GM19468 (cell line): ENCODE results near the gene TRMT112.

ENCODE experiments used
- ATAC-seq: cut with Tn5 transposase; IDR thresholded peaks from one replicate; pipeline ENCODE4 v1.9.1; 2021; ENCODE audit warnings: mild to moderate bottlenecking, moderate library complexity, moderate number of reproducible peaks; ENCODE audit not compliant: unreplicated experiment; ENCODE audit errors: extremely low read depth

The TRMT112 gene

DNA sequence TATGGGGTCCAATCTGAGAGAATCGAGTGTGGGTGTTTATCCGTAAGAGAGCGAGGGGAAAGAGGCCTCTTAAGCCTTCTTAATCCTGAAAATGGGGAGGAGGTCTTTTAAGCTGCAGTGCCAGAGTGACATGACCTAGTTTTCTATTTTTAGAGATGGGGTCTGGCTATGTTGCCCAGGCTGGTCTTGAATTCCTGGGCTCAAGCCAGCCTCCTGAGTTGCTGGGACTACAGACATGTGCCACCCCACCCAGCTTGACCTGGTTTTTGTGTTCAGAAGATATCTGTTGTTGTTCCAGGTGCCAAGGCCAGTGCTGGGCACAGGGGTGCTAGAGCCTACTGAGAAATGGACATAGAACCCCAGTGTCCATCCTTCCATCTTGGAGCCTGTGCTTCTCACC lies 34.3 kb downstream of the TRMT112 start:
- no peak for ATAC-seq

GRCh38 chr11:64281957-64282770 lies 35.2 kb downstream of the TRMT112 start:
- ATAC-seq = no peak

GRCh38 chr11:64278576-64279190 lies 38.7 kb downstream of the TRMT112 start:
- ATAC-seq = no peak

DNA sequence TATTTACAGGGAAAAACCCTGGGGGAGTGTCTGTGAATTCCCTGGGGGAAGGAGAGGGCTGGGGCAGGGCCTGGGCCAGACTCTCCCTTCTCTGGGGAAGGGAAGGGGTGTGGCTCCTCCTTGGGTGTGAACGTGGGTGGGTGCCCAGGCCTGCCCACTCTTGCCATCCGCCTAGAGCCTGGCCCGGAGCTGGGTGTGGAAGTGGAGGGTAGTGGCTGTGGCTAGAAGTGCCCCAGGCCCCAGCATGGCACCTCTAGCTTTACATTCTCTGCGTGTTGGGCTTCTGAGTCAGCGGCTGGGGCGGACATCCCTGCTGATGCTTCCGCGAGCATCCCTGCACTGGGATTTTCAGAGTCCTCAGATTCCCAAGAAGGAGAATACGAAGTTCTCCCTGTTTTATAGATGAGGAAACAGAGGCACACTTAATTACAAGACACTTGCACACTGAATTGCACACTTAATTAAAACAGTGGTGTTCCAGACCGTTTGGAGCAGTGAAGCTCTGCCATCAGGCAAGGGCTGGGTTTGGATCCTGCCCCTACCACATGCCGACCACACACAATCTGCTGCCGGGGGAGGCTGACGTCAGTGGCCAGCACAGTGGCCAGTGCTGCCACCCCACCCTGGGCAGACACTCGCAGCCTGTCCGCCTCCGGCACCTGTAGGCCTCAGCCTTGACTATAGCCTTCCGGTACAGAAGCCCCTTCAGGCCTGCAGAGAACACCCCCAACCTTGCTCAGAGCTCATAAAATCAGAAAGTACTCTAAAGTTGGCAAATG lies 40.5 kb downstream of the TRMT112 start:
- ATAC-seq = no peak

- no peak for ATAC-seq
Measured at GRCh38 chr11:64275841-64276240, 41.5 kb downstream of the TRMT112 start.

DNA sequence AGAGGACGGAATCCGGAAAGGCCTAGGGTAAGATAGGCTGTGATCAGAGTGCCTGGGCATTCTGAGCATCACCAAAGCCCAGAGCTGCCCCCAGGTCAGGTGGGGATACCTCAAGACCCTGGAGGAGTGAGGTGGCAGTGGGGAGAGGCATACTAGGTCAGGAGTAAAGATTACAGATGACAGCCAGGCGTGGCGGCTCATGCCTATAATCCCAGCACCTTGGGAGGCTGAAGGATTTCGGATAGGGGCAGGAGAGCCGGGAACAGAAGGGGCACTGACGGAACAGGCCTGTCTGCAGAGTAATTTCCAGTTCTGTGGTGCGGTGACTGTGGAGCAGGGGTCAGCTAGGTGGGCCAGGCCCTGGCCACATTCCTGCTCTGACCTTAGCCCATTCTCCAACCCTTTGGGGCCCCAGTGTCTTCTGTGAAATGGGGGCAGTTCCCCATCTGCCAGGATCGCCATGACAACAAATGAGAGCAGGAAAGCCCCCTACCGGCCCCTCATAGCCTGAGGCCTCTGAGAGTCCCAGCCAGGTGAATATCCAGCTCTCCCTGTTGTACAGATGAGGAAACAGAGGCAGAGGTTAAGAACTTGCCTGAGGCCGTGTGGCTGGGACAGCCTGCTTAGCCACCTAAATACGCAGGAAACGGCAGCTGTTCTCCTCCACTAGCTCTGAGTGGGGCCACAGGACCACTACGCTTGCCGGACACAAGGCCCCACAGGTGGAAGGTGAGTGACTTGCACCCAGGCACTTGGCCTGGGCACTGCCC lies 42.1 kb downstream of the TRMT112 start:
- ATAC-seq = no peak

DNA sequence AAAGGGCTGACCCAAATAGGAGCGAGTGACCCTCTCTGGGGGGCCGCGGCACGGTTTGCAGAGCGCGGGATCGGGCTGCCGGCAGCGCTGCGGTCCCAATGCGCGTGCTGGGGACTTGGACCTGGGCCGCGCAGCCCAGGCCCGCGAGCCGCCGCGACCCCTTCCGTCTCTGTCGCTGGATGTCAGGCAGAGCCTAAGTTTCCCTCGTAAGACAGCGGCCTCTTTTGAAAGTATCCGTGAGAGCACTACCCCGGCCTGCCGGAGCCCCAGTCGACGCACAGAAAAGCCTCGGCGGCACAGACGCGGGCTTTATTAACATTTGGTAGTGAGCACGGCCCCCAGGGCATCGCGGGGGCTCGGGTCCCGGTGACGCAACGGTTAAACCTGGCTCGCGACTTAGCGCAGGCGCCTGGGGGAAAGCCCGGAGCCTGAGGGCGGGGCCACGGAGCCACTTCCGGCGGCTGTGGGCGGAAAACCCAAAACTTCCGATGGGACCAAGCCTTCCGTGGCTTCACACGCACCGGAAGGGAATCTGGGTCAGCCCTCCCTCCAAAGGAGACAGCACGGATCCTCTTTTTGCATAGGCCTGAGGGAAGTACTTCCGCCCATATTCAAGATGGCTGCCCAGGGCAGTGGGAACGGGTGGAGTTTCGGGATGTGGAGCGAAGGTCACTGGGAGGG lies 47.7 kb downstream of the TRMT112 start:
- peak; percentile 53 for ATAC-seq

DNA sequence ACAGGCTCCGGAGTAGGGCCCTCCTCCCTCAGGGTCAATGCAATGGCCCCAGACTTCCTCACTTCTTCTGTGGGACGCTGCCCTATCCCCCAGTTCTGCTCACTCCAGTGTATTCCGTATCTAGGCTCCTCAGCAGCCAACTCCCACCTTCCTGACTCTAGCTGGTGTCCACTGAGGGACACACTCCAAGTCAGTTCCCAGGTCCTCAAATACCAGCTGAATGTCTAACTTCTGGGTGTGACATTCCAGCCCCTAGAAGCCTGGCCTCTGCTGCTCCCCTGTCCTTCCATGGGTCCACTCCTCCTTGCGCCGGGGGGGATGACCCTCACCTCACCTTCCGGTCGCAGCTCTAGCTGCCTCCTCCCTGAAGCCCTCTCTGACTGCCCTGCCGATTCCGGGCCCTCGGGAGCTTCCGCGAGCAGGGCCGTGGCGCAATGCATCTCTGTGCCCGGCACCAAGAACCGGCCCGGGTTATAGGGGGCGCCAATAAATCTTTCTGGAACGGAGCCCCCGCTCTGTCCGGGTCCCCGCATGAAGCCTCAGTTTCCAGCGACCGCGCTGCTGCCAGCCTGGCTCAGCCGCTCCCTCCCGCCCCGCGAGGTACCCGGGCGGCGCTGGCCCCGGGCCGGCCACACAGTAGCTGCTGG lies 48.3 kb downstream of the TRMT112 start:
- ATAC-seq = peak; percentile 0

GRCh38 chr11:64268025-64268892 lies 49.1 kb downstream of the TRMT112 start:
- no peak for ATAC-seq

DNA sequence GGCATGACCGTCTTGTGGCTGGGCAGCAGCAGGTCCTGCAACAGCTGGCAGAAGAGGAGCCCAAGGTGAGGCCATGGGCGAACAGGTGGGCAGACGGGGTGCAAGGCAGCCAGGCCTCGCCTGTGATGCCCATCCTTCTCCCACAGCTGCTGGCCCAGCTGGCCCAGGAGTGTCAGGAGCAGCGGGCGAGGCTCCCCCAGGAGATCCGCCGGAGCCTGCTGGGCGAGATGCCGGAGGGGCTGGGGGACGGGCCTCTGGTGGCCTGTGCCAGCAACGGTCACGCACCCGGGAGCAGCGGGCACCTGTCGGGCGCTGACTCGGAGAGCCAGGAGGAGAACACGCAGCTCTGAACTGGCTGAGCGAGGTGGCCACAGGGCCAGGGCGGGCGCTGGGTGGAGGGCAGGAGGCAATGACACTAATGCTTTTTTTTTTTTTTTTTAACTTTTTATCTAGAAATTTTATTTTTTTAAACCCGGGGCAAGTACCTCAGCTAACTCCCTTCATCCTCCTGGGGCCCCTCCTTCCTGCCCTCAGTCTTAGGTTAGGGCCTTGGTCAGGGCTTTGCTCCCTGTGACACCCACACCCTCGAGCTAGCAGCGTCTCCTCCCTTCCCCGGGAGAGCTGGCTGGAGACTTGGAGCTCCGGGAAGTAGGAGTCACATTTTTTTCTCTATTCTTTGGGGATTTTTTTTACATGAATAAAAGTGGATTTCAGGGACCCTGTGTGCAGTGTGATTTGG lies 50.0 kb downstream of the TRMT112 start:
- ATAC-seq = no peak
